ENCODE measurements around the gene DMD.

The DMD gene

DNA sequence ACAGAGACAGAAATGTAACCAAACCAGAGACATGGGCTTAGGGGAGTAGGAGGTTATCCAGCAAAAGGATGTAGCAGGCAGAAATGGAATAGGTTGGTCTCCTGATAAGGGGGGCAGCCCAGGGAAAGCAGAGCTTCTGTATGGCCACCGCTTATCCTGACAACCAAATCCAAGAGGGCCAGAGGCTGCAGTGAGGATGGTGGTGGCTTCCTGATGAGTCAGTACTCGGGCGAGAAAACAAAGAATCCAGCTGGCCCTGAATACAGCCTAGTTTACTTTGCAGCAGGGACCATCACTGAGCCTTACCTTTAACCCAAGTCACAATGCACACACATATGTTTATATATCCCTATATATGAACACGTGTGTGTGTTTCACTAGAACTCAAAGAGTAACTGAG is 2009.8 kb downstream of the DMD start:
- Histone ChIP-seq H3K9ac (ENCODE audit: low read length) (no peak overlapping the region), H2AFZ (ENCODE audit: low read length) (no peak overlapping the region), H3K36me3 (replicated peaks; ENCODE audit: insufficient read depth, low read length) (no peaks in the 10 kb centered on the region), H3K9me3 (replicated peaks; ENCODE audit: insufficient read depth, low read length) (no peaks in the 10 kb centered on the region), H3F3A (ENCODE audit: insufficient read depth, low read length) (no peaks in the 10 kb centered on the region), H4K20me1 (ENCODE audit: insufficient read depth, low read length) (no peaks in the 10 kb centered on the region), H3K9me2 (replicated peaks; ENCODE audit: insufficient read depth, low read length) (no peaks in the 10 kb centered on the region), H3K79me2 (ENCODE audit: low read length) (no peaks in the 10 kb centered on the region), H3K4me3 (ENCODE audit: low read length) (no peak overlapping the region), H3K27me3 (replicated peaks; ENCODE audit: insufficient read depth, low read length) (no peaks in the 10 kb centered on the region), H3K4me1 (ENCODE audit: low read length) (no peaks in the 10 kb centered on the region), H3K27ac (ENCODE audit: low read length) (no peak overlapping the region), H3K4me2 (ENCODE audit: low read depth, low read length) (no peak overlapping the region)
- TF ChIP-seq EZH2phosphoT487 (IDR thresholded peaks at IDR 0.05; ENCODE audit: low read length) (no peak), EZH2 (optimal IDR thresholded peaks at IDR 0.05; ENCODE audit: low read depth, low read length) (no peak)
- TF ChIP-seq, protein P1, sequence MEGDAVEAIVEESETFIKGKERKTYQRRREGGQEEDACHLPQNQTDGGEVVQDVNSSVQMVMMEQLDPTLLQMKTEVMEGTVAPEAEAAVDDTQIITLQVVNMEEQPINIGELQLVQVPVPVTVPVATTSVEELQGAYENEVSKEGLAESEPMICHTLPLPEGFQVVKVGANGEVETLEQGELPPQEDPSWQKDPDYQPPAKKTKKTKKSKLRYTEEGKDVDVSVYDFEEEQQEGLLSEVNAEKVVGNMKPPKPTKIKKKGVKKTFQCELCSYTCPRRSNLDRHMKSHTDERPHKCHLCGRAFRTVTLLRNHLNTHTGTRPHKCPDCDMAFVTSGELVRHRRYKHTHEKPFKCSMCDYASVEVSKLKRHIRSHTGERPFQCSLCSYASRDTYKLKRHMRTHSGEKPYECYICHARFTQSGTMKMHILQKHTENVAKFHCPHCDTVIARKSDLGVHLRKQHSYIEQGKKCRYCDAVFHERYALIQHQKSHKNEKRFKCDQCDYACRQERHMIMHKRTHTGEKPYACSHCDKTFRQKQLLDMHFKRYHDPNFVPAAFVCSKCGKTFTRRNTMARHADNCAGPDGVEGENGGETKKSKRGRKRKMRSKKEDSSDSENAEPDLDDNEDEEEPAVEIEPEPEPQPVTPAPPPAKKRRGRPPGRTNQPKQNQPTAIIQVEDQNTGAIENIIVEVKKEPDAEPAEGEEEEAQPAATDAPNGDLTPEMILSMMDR (IDR thresholded peaks at IDR 0.05; ENCODE audit: low read length): no peak
- no peak for DNase-seq

DNA sequence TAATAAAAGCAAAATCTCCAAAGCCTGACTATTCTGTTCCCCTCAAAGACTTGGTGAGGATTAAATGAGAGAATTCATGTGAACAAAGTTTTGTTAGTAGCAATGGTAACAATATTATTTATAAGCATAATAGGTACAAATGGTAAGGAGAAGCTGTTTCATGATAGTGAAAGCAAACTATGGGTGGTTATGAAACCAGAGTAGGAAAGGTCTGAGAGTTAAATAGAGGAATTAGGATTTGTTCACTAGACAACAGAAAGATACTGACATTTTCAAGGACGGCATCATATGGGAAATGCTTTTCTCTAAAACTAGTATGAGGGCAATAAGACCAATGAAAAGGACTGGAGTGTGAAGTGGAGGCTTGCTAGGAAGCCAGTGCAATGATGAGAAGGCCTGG is 2010.9 kb downstream of the DMD start:
- H3K36me3 ChIP-seq (replicated peaks; ENCODE audit: insufficient read depth, low read length): no peaks in the 10 kb centered on the region
- H3K9me3 ChIP-seq (replicated peaks; ENCODE audit: insufficient read depth, low read length): no peaks in the 10 kb centered on the region
- no peaks in the 10 kb centered on the region for H3K27me3 ChIP-seq (replicated peaks; ENCODE audit: insufficient read depth, low read length)
- no peaks in the 10 kb centered on the region for H4K20me1 ChIP-seq (ENCODE audit: insufficient read depth, low read length)
- TF ChIP-seq, protein P1 (IDR thresholded peaks at IDR 0.05; ENCODE audit: low read length): no peak
- TF ChIP-seq EZH2phosphoT487 (IDR thresholded peaks at IDR 0.05; ENCODE audit: low read length): no peak
- TF ChIP-seq EZH2 (optimal IDR thresholded peaks at IDR 0.05; ENCODE audit: low read depth, low read length): no peak
- no peaks in the 10 kb centered on the region for H3K4me1 ChIP-seq (ENCODE audit: low read length)
- H2AFZ ChIP-seq (ENCODE audit: low read length): no peak overlapping the region
- no peak overlapping the region for H3K4me2 ChIP-seq (ENCODE audit: low read depth, low read length)
- no peak overlapping the region for H3K27ac ChIP-seq (ENCODE audit: low read length)
- H3K4me3 ChIP-seq (ENCODE audit: low read length): no peak overlapping the region
- no peaks in the 10 kb centered on the region for H3K79me2 ChIP-seq (ENCODE audit: low read length)
- H3K9ac ChIP-seq (ENCODE audit: low read length): no peak overlapping the region
- DNase-seq: no peak
- H3F3A ChIP-seq (ENCODE audit: insufficient read depth, low read length): no peaks in the 10 kb centered on the region
- H3K9me2 ChIP-seq (replicated peaks; ENCODE audit: insufficient read depth, low read length): no peaks in the 10 kb centered on the region

DNA sequence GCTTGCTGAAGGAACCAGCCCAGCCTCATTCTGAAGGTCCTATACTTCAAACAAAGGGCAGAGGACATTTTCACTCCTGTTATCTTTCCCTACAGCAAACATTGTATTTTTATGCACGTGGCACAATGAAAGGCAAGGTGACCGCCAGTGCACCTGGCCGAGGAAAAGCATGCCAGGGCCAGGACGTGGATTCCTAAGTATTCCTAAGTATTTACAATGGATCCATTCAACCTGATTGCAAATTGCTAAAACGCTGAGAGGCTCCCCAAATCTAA is 2011.6 kb downstream of the DMD start:
- no peaks in the 10 kb centered on the region for H3F3A ChIP-seq (ENCODE audit: insufficient read depth, low read length)
- H3K4me2 ChIP-seq (ENCODE audit: low read depth, low read length): no peak overlapping the region
- no peaks in the 10 kb centered on the region for H3K36me3 ChIP-seq (replicated peaks; ENCODE audit: insufficient read depth, low read length)
- DNase-seq: no peak
- H3K9me3 ChIP-seq (replicated peaks; ENCODE audit: insufficient read depth, low read length): no peaks in the 10 kb centered on the region
- TF ChIP-seq EZH2 (optimal IDR thresholded peaks at IDR 0.05; ENCODE audit: low read depth, low read length) (no peak), EZH2phosphoT487 (IDR thresholded peaks at IDR 0.05; ENCODE audit: low read length) (no peak)
- TF ChIP-seq, protein P1 (IDR thresholded peaks at IDR 0.05; ENCODE audit: low read length): no peak
- no peak overlapping the region for H3K27ac ChIP-seq (ENCODE audit: low read length)
- H3K79me2 ChIP-seq (ENCODE audit: low read length): no peaks in the 10 kb centered on the region
- H4K20me1 ChIP-seq (ENCODE audit: insufficient read depth, low read length): no peaks in the 10 kb centered on the region
- H3K4me3 ChIP-seq (ENCODE audit: low read length): no peak overlapping the region
- H3K9me2 ChIP-seq (replicated peaks; ENCODE audit: insufficient read depth, low read length): no peaks in the 10 kb centered on the region
- no peaks in the 10 kb centered on the region for H3K27me3 ChIP-seq (replicated peaks; ENCODE audit: insufficient read depth, low read length)
- H2AFZ ChIP-seq (ENCODE audit: low read length): no peak overlapping the region
- no peaks in the 10 kb centered on the region for H3K4me1 ChIP-seq (ENCODE audit: low read length)
- no peak overlapping the region for H3K9ac ChIP-seq (ENCODE audit: low read length)

All from MM.1S (cell line).